Stimulated activated CD4-positive, alpha-beta T cell treated with anti-CD3 and anti-CD28 coated beads, Interleukin-15, amount 100 ng/mL, for 24 hours (primary cell): ENCODE results near the gene PSMD14.
A peak's percentile ranks its signal among the peaks of the same experiment; 100 is the strongest.

Source experiments
- DNase-seq: peaks from one replicate; pipeline ENCODE4 v3.0.0-alpha.2; 2020

PSMD14 gene

DNA sequence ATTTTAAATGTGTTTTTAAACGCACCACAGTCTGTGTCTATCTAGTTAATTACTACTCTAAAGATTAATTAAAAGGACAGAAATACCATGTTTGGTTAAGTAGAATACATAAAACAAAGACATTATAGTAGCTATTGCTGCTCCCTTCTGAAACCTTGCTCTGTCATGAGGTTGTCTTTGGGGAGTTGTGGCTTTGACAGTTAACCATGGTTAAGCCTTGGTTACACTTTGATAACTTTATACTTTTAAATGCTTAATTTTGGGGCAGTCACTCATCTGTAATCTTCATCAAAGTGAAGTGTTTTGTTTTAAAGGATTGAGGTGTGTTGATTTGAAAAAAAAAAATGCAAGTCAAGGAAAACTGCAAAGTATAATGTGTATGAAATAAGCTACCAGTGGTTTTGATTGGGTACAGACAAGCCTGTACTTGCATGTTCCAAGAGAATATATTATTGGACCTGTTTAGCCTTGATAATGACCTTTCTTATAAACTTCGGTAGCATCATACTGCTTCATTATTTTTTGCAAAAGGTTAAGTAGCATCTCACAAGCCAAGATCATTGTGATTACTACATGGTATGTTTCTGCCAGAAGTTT is 78.1 kb downstream of the PSMD14 start:
- no peak for DNase-seq

DNA sequence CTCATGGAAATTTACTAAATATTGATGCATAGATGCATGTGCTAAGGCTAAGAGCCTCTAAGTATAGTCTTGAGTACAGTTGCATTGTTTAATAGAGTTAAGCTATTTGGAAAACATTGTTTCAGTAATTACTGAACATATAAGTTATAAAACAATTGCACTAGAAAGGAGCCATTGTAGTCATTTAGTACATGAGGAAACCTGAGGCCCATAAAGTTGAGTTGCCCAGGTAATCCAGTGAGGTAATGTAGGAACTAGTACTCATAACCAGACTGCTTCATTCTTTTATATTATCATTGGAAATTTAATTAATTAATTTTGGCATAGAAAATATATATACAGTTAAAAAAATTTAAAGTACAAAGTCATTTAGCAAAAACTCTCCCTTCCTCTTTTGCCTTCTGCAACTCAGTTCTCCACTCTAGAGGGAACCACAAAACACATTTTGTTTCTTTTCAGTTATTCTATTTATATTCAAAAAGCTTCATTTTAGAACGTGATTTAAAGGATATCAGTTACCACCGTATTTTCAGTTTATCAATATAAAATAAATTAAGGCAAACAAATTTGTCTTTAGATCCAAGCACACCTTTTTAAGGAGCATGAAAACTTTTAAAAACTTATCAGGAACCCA is 80.0 kb downstream of the PSMD14 start:
- no peak for DNase-seq

DNA sequence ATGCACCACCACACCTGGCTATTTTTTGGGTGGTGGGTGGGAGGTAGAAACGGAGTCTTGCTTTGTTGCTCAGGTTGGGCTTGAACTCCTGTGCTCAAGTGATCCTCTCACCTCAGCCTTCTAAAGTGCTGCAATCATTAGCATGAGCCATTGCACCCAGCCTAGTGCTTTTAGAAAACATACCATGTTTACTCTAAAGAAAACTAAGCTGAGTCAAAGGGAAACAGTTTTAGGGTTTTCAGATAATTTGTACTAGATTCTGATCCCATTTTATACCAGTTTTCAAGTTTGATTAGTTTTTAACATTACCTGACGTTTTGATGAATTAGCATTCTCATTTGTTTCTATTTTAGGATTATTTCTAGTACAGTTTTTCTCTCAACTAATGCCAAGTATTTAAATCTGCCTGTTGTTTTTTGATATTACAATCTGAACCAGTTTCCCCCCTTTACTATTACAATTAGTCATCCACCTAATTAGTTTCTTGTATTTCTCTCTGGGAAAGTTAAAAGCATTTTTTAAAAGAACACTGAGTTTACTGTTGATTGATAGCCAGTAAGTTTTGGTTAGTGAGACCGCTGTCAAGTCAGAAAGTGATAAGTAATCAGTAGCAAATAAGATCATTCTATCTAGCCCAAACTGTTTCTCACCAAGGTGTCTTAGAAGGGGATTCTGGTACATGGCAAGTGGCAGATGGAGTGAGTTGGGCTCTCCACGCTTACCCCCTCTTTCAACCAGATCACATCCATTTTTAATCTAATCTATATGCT is 83.7 kb downstream of the PSMD14 start:
- DNase-seq = no peak

DNA sequence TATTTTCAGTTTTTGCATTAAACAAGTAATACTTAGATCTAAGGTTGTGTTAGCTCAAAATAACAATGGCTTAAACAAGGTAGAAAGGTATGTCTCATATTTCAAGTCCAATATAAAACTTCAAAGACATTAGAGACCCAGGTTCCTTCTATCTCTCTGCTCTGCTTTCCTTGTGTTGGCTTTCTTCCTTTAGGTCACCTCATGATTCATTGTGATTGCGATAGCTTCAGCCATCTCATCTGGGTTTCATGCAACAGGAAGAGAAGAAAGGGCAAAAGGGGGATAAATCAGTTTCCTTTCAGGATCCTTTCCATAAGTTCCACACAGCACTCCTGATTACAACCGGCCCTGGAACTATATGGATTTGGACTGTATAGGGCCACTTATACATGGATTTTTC is 91.9 kb downstream of the PSMD14 start:
- no peak for DNase-seq

DNA sequence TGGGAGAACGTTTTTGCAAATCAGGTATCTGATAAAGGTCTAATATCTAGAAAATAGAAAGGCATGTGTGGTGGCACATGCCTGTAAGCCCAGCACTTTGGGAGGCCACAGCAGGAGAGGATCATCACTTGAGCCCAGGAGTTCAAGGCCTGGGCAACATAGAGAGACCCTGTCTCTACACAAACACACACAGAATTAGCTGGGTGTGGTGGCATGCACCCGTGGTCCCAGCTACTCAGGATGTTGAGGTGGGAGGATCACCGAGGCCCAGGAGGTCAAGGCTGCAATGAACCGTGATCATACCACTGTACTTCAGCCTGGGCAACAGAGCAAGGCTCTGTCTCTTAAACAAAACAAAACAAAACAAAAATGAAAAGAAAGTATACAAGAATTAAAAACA is 94.1 kb downstream of the PSMD14 start:
- DNase-seq = no peak

DNA sequence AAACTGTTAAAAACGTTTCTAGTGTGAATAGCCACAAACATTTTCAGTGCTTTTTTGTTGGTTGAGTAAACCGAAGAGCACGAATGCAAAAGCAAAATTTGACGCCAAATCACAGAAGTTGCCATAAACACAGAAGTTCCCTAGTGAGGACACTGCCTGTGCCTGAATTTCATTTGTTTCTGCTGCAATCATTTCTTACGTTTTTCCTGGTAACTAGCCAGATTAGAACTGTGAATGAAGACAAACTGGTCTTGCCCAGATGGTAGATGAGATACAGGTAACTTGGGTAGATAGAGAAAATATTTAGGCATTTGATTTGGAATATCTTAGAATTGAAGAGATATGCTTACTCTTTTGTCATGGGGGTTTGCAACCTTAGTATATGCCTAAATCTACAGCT is 98.1 kb downstream of the PSMD14 start:
- DNase-seq = no peak

DNA sequence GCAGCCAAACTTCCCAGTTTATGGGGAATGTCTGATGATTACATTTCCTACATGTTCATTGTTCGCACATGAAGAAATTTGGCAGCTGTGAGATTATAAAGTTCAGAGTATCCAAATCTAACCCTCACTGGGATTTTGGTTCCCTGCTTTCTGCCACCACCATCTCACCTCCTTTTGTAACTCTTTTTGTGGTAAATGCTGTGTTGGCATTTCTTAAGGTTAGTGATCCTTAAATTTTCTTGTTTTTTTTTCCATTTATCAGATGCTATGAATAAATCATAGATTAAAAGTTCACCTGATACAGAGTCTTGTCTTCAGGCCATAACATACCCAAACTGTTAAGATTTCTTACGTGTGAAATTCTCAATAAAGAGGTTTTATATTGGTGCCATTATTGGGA is 99.4 kb downstream of the PSMD14 start:
- DNase-seq = no peak

DNA sequence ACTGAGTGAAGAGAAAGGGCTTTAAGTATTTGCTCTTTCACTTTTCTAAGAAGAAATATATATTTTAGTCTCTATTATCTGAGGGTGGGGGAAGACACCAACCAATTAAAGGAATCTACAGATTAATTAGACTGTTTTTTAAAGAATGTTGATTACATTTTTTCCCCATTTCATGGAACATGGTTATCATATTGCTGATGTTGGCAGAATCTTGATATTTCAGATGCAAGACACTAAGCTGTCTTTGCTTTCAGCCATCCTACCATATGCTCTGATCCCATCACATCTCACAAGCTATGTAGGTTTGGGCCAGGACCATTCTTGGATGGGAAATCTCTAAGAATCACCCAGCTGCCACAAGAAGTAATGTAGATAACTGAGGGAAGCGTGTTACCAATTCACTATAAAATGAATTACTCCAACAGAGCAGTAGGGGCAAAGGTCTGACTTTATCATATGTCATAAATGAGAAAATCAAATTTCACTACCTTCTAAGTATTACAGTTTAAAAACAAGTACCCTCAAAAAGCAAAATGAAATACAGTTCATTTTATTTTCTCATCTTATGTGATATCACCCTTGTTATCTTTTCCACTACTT is 101.2 kb downstream of the PSMD14 start:
- no peak for DNase-seq

DNA sequence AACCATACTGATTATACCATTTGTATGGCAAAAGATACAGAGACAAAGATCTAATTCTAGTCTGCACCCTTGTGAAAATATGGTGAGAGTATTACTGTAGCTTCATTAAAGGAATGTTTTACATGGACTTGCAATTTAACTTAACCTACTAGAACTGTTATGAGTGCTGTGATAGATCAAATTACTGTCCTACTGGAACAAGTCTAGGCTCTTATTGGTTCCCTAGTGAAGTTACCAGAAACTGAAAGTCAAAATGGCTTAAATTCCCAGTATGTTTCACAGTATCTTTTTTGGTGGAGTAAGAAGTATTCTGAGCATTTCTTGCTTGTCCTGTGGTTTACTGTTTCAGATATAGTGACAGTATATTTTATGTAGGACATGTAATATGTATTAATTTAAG is 104.1 kb downstream of the PSMD14 start:
- DNase-seq = no peak

DNA sequence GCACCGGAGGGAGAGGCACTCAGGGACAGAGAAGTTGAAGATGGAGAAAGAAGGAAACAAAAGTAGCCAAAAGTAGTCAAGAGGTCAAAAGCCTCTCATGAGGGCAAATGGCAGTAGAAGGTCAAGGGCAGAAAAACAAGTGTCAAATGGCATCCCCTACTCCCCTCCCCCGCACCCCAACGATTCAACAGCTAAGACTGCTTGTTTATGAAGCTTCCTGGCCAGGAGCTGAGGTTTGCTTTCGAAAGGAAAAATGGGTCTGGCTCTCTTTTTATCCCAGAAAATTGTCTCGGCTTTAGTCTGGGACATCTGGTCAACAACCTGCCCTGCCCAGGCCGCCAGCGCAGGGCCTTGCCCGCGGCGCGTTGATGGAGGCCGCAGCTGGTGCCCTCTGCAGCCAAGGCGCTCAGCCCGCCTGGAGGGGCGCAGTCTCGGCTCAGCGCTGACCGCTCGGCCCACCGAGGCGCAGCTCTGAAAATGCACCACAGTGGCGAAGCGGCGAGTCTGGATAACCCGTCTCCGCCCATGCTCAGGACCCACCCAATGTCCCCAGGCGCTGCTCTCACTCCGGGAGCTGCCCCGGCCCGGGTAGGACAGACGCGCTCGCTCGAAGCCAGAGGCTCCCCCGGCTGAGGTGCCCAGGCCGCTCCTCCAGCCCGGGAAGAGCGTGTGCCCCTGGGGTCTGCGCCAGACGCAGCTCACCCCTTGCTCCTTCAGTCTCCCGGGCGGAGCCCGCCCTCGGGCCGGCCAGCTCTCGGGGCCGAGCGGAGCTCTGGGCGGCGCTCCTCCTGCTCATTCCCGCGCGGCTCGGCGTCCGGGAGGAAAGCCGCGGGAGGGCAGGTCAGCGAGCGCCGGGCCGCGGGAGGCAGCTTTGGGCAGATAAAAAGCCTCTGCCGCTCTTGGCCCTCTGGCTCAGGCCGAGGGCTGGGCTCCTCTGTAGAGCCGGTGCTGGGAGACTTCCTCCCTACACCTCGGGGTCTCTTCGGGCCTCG is 106.1 kb downstream of the PSMD14 start:
- peak; percentile 37 for DNase-seq

DNA sequence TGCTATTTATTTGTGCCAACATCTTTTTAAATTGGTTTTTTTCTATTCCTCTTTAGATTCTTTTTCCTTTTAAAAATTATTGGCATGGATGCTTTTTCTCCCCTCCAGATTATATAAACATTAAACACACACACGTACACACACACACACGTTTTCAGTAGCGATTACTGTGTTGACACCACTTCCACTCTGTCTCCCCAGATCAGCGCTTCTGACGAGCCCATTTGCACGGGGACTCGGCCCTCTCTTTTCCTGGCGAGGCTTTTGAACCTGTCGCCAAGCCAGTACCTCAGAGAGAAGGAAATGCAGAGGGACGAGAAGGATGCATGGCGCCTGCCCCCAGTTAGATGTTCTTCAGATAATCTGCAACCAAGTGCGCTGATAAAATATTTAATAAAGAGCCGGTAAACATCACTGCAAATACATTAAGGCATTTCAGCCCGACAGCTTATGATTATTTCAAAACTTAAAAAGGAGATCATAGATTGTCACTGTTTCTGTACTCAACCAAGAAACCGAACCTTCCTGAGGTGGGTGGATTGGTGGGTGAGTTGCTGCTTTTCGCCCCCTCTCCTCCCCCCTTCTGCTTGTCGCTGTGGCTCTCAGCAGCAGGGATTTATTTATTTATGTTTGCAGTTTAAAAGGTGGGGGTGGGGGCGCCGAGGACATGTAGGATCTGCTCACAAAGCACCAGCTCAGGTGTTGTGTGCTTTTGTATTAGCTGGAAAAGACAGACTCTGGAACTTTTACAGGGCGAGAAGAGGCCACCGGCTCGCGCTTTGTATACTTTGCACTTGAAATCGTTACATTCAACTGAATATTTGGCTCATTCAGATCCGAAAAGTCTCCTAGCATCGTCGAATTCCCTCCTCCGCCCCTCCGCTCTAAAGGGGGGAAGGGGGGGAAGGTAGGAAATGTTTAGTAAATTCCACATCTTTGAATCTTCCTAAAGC is 107.1 kb downstream of the PSMD14 start:
- DNase-seq = peak; percentile 31

DNA sequence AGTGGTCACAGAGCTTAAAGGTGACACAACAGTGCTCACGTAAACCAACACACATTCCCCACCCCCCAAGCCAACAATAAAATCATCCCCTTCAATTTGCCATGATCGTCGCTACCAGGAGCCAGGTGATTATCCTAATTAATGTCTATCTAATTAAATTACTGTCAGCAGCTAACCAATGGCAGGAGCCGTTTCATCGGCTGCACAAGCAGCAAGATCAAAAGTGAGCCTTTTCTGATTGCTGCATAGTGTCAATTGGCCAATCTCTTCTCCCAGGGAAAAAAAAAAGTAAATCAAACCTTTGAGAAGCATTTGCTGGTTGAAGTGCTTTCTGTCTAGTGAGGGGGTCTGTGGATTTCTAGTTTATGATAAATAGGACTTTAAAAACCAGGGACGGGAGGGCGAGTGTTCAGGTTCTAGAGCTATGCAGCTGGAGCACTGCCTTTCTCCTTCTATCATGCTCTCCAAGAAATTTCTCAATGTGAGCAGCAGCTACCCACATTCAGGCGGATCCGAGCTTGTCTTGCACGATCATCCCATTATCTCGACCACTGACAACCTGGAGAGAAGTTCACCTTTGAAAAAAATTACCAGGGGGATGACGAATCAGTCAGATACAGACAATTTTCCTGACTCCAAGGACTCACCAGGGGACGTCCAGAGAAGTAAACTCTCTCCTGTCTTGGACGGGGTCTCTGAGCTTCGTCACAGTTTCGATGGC is 107.9 kb downstream of the PSMD14 start, which contains the start of gene TBR1:
Gene TBR1 (plus strand): TSS at position 311 of the 721 bp plus-strand sequence. CDS start 114 bp downstream, at position 425.
- peak; percentile 31 for DNase-seq

DNA sequence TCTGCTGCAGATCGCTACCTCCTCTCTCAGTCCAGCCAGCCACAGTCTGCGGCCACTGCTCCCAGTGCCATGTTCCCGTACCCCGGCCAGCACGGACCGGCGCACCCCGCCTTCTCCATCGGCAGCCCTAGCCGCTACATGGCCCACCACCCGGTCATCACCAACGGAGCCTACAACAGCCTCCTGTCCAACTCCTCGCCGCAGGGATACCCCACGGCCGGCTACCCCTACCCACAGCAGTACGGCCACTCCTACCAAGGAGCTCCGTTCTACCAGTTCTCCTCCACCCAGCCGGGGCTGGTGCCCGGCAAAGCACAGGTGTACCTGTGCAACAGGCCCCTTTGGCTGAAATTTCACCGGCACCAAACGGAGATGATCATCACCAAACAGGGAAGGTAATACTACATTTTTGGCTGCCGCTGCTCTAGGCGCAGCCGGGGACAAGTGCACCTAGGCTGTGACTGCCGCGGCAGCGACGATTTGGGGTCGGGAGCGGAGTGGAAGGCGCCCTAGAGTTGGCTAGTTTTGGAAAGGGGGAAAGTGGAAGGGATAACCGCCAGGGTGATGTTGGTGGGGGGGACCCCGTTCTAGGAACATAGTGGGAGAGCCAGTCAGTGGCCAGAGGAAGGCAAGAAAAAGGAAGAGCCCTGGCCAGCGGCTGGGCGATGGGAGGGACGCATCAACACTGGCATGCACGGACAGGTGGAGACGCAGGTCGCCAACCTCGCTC is 108.6 kb downstream of the PSMD14 start:
- DNase-seq = peak; percentile 28

DNA sequence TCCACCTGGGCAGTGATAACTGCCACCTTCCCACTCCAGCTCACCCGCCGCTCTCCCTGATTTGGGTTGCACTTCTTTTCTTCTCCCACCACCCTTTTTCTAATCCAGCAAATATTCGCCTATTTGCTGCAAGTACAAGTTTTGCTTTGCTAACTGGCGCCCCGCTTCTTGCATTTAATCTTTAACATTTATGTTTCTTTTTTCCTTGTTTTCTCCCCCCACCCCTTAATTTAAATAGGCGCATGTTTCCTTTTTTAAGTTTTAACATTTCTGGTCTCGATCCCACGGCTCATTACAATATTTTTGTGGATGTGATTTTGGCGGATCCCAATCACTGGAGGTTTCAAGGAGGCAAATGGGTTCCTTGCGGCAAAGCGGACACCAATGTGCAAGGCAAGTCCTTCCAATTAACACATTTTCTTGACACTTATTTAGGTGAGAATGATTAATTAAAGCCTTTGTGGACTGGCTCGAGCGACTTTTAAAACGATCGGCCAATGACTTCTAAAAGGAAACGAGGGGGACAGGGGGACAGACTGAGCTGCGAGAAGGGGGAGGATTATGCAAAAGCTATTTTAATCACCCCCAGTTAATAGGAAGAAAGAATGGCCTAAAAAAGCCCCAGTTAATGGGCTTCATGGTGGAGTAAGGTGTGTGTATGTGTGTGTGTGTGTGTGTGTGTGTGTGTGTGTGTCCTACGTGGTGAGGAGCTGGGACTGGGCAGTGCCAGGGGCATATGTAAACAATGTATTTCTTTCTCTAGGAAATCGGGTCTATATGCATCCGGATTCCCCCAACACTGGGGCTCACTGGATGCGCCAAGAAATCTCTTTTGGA is 109.4 kb downstream of the PSMD14 start:
- no peak for DNase-seq

DNA sequence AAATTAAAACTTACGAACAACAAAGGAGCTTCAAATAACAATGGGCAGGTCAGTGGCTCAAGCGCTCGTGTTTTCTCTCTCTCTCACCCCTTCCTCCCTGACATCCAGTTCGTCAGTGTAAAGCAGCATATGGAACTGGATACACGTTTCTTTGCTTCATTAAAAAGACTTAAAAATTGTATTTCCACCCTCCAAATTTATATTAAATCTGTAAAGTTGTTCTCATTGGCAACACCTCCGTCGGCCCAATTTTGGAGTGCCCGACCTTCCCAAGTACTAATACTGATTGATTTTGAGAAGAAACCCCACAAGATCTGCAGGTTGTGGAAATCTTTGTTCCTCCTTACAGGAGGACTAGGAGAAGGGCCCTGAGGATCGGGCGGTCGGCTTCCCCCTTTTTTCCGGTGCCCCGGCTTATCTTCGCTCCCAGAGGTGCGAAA is 110.1 kb downstream of the PSMD14 start:
- DNase-seq = no peak

DNA sequence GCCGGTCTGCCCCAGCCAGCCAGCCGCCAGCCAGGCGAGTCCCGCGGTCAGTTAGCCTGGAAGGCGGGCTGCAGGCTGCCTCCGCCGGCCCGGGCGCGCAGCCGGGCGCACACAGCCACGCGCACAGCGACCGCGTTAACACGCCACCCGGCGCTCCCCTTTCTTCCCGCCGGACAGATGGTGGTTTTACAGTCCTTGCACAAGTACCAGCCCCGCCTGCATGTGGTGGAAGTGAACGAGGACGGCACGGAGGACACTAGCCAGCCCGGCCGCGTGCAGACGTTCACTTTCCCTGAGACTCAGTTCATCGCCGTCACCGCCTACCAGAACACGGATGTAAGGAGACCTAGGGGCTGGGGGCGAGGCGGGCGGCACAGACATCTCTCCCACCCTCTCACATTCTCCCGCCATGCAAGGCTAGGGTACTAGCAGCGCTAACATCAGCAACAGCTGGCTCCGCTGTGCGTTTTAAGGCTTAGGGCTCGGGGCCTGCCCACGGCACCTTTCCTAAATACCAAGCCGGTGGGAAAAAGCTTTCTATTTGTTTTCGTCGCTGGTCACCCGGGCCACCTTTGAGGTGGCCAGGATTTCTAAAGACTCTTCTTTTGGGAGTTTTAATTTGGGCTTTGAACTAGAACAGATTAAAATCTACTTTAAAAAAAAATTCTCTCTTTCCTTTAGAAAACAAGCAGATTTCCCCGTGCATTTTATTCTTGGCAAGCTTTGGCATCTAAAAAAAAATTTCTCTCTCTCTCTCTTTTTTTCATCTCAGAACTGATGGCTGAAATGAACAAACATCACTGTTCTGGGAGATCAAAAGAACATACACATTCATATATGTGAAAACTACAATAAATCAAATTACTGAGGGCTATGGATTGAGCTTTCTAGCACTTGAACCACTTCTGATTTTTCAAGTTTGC is 110.8 kb downstream of the PSMD14 start:
- peak; percentile 26 for DNase-seq

DNA sequence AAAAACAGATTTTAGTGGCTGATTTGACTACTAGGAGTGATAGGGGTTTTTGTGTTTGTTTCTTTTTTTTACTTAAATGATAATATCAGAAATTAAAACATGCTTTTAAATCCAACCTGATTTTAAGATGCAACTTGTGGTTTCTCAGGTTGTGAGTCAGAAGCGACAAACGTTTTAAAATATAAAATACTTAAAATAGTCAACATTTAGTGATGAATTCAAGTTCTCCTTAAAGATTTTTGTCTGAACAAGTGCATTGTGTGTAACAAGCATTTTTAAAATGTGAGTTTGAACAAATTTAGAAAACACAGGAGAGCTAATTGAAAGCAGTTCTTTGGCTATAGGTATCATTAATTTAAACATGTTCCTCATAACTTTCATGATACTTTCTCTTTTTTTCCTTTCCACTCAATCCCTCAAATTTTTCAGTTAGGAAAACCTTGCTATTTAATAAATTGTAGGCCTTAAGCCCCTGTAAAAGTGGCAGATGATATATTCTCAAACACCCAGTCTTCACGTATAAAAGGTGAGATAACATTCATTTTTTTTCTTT is 111.5 kb downstream of the PSMD14 start:
- no peak for DNase-seq
